HG03460 (cell line): ENCODE data around the gene VTA1.
"Not testable (repeated sequence)": the region's sequence is repeated elsewhere in the genome, so short reads cannot be mapped to it uniquely, and the experiment has no call there.

ENCODE experiments used
- ATAC-seq: cut with Tn5 transposase; IDR thresholded peaks from one replicate; pipeline ENCODE4 v1.9.1; 2021; ENCODE audit not compliant: unreplicated experiment

VTA1 gene

DNA sequence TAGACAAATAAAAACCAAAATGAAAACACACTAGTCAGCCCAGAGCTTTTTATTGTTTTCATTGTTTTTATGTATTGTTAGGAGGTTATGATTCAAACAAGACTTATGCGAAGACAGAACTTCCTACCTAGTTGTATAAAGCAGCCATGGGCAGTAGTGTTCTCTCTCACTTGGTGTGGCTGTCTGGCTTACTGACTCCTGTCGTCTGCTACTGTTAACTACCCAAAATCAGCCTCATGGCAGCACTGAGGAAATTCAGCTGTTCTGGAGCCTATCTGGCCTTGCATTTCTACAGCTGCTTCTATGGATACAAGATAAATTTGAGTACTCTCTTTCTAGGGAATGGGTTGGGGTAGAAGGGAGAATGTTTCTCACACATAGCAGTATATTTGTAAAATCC, 20.4 kb downstream of the VTA1 start:
- ATAC-seq, result no peak

DNA sequence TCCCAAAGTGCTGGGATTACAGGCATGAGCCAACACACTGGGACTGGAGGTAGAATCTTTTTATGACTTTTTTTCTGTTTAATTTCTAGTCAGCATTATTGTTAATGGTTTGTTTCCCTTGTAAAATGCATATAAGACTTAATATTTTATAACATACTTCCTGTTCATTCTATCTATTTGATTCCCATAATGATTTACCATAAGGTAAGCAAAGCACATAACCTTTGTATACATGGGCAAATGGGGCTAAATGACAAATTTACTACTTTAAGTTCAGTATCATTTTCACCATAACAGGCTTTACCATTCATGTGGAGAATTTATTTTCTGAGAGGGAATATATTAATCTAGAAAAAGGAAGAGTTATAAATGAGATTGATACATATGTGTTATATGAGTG, 24.3 kb downstream of the VTA1 start:
- ATAC-seq, result no peak

DNA sequence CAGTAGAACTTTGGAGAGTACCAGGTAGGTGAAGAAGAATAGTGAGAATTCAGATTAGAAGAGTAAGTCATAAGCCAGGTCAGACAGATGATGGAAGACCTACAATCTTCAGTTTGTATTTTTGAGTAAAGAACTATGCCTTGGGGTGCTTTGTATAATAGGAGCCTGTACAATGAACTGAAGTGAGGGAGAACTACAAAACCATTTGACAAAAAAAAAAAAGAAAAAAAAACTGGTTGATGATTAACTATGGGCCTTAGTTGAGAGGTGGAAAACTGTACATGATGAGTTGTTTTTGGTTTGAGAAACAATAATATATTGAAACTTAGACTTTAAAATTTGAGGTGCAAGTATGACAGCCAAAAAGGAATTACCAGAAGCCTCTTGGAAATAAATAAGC, 25.7 kb downstream of the VTA1 start:
- no peak for ATAC-seq

DNA sequence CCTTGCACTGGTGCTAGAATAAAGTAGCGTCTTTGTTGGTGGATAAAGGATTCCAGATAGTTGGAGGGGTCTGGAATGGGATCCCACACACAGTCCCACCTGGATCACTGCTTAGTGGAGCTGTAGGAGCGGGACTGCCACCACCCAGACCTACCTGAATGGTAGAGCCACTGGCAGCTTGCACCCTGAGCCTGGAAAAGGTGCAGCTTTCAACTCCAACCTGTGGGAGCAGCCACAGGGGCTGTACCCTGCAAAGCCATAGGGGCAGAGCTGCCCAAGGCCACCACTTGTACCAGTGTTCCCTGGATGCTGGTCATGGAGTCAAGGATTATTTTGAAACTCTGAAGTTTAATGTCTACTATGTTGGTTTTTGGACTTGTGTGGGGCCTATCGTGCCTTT, 26.9 kb downstream of the VTA1 start:
- ATAC-seq, result no peak

DNA sequence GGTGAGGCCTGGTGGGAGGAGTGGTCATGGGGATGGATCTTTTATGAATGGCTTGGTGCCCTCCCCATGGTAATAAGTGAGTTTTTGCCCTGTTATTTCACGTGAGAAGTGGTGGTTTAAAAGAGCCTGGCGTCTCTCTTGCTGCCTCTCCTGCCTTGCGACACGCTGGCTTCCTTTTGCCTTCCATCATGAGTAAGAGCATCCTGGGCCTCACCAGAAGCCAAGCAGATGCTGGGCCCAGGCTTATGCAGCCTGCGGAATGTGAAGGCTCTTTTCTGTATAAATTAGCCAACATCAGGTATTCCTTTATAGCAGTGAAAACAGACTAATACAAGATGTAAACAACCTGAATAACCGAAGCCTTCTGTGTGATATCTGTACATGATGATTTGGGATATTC, 27.6 kb downstream of the VTA1 start:
- no peak for ATAC-seq

DNA sequence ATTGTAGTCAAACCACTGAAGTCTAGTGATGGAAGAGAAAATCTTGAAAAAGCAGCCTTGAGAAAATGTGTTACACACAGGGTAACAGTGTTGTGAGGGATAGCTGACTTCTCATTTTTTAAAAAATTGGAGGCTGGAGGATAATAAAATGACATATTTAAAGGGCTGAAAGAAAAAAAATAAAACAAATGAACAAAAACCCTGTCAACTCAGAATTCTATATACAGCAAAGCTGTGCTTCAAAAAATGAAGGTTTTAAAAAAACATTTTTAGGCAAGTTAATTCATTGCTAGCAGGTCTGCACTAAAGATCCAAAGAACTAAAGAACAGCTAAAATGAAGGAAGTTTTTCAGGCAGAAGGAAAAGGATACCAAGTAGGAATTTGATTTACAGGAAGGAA, 31.1 kb downstream of the VTA1 start:
- ATAC-seq, result no peak

DNA sequence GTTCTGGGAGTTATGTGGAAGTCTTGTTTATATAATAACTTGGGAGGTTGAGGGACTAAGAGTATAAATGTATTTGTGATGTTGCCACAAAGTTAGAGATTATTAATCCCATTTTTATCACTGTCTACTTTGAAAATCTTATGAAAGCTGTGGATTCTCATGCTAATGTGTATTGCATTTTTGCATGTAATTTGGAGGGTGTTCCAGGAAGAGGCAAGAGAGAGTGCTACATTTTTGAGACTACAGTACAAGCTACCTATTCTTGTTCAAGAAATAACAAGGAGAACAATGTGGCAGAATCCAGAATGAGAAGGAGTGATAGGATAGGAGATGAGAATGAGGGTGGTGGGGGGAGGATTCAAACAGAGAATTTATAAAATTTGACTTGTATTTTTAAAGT, 34.9 kb downstream of the VTA1 start:
- ATAC-seq, result no peak

DNA sequence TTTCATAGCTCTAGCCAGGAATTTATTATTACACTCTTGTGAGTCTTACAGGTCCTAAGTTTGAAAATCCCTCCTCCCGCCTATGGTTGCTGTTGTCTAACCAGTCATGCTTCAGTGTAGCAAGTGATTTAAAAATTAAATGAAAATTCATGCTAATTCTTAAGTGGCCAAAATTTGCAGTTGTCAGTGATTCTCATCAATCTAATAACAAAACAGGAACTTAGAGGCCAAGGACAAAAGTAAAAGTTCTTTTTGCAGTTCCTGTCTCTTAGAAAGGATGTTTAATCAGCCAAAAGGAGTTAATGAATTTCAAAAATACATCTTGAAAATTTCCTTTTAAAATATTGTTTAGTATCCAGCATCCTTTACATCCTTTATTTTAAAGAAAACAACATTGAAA, 36.3 kb downstream of the VTA1 start:
- ATAC-seq, result no peak

DNA sequence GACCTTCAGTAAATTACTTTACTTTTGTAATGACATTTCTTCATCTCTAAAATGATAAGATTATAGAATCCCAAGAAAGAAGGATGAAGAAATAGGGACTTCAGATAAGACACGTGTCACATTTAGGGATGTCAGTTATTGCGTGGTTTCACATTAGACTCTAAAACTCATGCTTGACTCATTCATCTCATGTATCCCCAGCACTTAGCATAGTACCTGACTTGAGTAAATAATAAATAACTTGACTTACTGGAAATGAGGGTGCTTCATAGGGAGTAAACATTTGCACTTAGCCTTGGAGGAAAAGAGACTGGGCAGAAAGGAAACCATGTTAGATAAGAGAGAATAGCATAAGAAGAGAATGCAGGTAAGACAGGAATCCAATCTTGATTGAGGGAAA, 37.2 kb downstream of the VTA1 start:
- ATAC-seq, result no peak

DNA sequence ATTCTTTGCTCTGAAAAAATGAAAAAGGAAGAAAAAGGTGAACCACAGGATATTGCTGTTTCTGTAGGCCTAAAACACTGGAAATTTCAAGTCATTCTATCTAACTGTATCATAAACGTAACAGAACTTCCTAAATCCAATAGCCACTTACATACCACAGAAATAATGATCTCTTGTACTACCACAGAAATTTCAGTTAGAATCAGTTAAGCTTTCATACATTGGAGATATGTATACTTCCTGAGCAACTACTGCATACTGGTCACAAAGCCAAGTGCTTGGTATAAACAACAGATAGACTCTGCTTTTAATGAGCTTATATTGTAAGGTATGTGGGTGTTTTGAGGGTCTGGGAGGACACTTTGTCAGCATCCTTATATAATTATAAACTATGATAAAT, 38.6 kb downstream of the VTA1 start:
- ATAC-seq, result no peak

DNA sequence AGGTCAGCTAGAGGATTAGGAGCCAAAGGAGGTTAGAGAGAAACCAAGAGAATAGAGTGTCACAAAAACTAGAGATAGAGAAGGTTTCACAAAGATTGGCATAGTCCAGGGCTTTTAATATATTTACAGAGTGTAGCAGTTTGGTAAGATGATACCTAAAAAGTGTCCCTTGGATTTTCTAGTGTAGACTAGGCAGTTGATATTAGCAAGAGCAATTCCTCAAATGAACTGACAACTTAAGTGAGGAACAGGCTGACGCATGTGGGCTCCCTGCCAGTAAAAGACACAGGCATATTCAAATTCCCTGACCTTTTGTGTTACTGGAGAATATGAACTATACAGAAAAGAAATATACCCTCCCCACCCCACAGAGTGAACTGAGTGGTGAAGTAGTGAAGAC, 40.1 kb downstream of the VTA1 start:
- no peak for ATAC-seq

DNA sequence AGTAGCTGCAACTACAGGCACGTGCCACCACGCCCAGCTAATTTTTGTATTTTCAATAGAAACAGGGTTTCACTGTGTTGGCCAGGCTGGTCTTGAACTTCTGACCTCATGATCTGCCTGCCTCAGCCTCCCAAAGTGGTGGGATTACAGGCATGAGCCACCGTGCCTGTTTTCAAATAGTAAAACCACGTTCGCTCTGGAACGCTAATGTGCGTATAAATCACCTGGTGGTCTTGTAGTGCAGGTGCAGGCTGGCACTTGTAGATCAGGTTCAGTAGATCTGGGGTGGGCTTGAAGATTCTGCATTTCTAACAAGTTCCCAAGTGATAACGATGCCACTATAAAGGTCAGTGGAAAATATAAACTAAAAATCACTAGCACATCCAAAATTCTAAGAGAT, 41.3 kb downstream of the VTA1 start:
- not testable (repeated sequence) for ATAC-seq

DNA sequence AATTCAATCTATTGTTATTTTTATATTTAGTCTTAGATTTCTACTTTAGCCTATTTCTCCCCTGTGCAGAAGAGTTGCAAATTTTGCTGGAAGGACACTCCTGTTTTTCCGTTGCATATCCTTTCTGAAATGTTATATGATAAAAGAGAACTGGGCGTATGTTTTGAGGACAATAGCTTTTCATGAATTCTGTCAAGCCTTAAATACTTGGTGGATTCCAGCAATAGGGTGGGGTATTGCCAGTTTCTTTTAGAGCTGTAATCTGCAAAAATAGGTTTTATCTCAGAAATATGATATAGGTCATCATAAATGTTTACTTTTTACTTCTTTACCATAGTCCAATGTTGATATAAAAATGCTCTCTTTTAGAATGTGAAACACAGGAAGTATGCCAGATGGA, 42.0 kb downstream of the VTA1 start:
- ATAC-seq, result no peak

DNA sequence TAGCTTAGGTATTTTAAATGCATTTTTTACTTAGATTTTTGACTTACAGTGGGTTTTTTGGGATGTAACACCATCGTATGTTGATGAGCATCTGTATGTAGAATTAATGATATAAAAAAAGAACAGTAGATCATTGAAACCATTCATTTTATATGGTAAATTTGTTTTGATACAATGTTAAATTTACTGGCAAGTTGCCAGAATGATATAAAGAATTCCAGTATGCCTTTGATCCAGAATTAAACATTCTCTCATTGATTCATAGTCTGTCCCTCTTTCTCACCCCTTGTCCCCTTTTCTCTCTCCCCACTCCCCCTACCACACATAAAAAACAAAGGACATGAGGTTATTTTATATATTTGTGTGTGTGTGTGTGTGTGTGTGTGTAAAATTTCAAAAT, 45.3 kb downstream of the VTA1 start:
- ATAC-seq, result no peak

DNA sequence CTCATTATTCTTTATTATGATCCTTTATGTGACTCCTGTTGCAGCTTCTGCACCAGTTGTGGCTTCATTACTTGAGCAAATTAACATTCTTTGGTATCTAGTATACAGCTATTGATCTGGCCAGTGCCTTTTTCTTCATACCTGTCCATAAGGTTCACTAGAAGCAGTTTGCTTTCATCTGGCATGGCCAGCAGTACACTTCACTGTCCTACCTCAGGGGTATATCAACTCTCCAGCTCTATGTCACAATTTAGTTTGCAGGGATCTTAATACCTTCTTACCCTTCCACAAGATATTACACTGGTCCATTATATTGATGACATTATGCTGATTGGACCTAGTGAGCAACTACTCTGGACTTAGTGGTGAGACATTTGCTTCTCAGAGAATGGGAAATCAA, 46.6 kb downstream of the VTA1 start:
- ATAC-seq, result no peak

DNA sequence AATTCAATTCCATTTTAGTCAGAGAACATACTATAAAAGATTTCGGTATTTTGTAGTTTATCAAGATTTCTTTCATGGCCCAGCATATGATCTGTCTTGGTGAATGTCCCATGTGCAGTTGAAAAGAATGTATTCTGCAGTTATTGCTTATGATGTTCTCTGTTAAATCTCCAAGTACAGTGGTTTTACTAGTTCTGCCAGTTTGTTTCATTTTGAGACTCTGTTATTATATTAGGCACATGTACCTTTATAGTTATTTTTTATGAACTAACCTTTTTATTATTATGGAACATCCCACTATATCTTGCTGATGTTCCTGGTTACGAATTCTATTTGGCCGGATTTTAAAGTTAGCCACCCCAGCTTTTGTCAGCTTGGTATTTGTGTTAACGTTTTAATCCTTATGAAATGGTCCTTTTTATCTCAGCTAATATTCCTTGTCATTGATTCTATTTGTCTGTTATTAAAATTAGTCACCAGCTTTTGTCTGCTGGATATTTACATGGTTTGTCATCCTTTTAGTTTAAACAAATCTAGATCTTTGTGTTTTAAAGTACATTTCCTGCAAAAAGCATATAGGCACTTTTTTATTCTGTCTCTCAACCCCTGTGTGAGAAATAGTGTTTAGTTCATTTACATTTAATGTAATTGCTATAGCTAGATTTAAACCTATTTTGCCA, 48.9 kb downstream of the VTA1 start:
- no peak for ATAC-seq

DNA sequence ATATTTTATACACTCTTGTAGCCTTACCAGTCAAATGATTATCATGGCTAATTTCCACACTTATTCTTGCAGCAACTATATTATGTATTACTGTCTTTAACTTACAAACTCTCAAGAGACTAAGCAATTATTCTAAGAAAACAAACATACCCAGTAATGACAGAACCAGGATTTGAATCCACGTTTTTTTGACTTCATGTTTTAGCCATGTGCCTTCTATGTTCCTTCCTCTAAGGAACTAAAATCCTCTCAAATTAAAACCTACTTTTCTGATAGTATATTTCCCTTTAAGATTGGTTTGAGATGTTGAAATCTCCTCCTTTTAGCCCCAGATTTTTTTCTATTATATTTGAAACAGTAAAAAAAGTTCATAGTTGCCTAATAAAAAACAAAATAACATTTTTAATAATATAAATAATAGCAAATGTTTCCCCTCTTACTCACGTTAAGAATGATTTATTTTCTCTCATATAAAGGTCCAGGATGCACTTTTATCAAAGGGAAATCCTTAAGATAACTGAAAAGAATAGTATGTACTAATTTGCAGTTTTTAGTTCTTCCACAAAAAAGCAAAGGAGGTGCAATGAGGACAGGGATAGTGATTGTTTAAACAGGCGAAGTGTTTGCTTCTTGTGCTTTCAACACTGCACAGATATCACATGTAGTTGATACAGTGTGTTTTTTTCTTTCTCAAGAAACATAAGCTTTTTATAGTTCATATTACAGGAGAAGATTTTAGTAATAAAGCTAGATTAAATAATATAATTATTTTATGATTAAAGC, 54.0 kb downstream of the VTA1 start:
- ATAC-seq, result no peak

DNA sequence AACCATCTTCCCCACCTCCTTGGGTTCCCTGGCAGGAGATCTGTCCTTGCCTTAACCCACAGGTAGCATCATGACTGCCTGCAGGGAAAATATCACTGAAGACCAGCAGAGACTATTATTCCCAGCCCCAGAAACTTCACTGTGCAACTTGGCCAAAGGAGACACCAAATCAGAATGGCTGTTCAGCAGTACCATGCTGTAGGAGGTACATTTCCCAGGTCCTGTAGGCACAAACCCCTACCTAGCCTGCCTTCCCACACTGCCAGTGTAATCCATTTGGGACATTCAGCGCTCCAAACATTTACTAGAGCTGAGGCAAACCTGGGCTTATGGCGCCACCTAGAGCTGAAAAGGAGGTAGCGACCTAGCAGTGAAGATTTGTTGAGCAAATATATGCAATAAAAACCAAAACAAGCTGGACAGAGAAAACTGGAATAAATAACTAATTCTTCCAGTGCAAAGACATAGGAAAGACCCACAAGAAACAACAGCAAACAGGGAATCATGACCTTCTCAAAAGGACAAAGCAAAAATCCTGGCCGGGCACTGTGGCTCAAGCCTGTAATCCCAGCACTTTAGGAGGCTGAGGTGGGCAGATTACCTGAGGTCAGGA, 60.3 kb downstream of the VTA1 start:
- no peak for ATAC-seq

DNA sequence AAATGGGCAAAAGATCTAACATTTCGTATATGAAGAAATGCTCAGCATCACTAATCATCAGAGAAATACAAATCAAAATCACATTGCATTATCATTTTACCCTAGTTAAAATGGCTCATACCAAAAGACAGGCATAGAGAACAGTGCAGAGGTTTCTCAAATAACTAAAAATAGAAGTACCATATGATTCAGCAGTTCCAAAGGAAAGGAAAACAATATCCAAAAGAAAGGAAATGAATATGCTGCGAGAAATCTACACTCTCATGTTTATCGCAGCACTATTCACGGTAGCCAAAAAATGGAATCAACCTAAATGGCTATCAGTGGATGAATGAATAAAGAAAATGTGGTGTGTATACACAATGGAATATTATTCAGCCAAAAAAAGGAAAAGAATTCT, 63.5 kb downstream of the VTA1 start:
- ATAC-seq, result no peak

DNA sequence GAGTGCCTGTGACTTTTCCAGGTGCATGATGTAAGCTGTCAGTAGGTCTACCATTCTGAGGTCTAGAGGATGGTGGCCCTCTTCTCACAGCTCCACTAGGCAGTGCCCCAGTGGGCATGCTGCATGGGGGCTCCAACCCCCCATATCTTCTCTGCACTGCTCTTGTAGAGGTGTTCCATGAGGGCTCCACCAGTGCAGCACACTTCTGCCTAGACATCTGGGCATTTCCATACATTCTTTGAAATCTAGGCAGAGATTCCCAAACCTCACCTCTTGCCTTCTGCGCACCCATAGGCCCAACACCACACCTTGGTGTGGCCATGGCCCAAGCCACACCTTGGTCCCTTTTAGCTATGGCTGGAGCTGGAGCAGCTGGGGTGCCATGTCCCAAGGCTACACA, 66.3 kb downstream of the VTA1 start:
- no peak for ATAC-seq

DNA sequence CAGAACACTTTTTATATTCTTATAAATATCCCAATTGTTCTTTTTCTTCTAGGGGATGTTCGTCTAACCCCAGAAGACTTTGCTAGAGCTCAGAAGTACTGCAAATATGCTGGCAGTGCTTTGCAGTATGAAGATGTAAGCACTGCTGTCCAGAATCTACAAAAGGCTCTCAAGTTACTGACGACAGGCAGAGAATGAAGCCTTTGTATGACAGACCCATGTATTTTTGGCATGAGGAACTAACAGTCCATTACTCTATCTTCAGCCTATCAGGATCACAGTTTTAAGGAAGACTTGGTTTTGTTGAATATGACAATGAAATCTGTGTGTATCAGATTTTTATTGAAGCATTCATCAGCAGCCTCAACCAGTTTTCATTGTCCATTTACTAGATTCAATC, 71.4 kb downstream of the VTA1 start:
- no peak for ATAC-seq

DNA sequence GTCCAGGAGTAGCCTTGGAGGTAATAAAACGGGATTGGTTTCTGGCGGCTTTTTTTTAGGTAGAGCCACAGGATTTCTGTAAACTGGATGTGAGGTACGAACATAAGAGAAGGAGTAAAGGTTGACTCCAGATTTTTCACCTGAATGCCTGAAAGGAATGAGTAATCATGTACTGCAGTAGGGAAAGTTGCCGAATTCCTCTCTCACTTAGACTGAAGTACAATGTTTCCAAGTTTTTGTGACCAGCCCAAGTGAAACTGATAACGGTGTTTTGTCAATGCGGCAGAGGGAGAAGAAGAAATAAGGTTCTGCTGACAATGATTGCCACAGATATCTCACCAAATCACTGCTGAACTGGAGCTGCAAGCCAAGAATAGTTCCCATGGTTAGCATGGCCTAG, 75.0 kb downstream of the VTA1 start:
- no peak for ATAC-seq
